ENCODE measurements around the gene WNK4. TPM values are rescaled to one million over a fixed set of nuclear protein-coding genes. Genes with fewer than 3 reads are reported as not detected.

The WNK4 gene
- polyA plus RNA-seq, 3 donors = not detected

GRCh38 chr17:42795061-42795460 is 14.7 kb downstream of the WNK4 start:
- H3K9me3 Mint-ChIP-seq = no peaks in the 10 kb centered on the region
- Histone ChIP-seq H3K27me3 (ENCODE audit: control insufficient read depth in 2 of 2, insufficient read depth in 2 of 2, low read length in 2 of 2) (peaks cover 0 to 4% of the 10 kb centered on the region in 2 donors), H3K9me3 (replicated peaks in 1 of 2; ENCODE audit: control insufficient read depth in 1 of 2, insufficient read depth in 1 of 2, low read length in 2 of 2) (no peaks in the 10 kb centered on the region), H3K36me3 (replicated peaks in 1 of 2; ENCODE audit: control insufficient read depth in 1 of 2, insufficient read depth in 2 of 2, low read length in 2 of 2) (peaks cover 0 to 6% of the 10 kb centered on the region in 2 donors), H3K4me3 (replicated peaks in 1 of 3; ENCODE audit: low read depth in 2 of 3, low read length in 3 of 3) (no peak overlapping the region), H2AFZ (ENCODE audit: insufficient read depth, low read depth, low read length, poor library complexity, severe bottlenecking) (no peak overlapping the region), H3K4me2 (replicated peaks; ENCODE audit: extremely low read depth, low read length, poor library complexity, severe bottlenecking) (no peak overlapping the region), H3K79me2 (ENCODE audit: insufficient read depth, low read length) (peaks cover 10% of the 10 kb centered on the region), H3K9ac (ENCODE audit: insufficient read depth, low read length, poor library complexity, severe bottlenecking) (no peak overlapping the region), H3K4me1 (ENCODE audit: control insufficient read depth in 1 of 2, insufficient read depth in 2 of 2, low read length in 2 of 2) (peaks cover 13 to 19% of the 10 kb centered on the region in 2 donors), H4K20me1 (ENCODE audit: insufficient read depth, low read length) (no peaks in the 10 kb centered on the region), H3K27ac (ENCODE audit: low read depth in 1 of 2, low read length in 2 of 2) (no peak overlapping the region)
- no peak for TF ChIP-seq CTCF (IDR thresholded peaks at IDR 0.05)
- WGBS (ENCODE audit: insufficient coverage) = 14% methylated on average over 3 of the region's 4 CpGs
- peaks cover 13 to 17% (median 16%) of the 10 kb centered on the region in 3 donors for H3K27me3 Mint-ChIP-seq (ENCODE audit: low read depth in 3 of 3)
- H3K27ac Mint-ChIP-seq = peak overlapping the region in 1 of 7 donors; percentile 79
- intact Hi-C loops (cut with micrococcal nuclease) = no loop called here
- H3K36me3 Mint-ChIP-seq = peaks cover 11 to 16% of the 10 kb centered on the region in 2 donors
- no peak overlapping the region for H3K4me3 Mint-ChIP-seq
- peaks cover 27% of the 10 kb centered on the region for H3K4me1 Mint-ChIP-seq
- no peak for DNase-seq

- DNase-seq = no peak
- peaks cover 13 to 19% of the 10 kb centered on the region in 2 donors for H3K4me1 ChIP-seq (ENCODE audit: control insufficient read depth in 1 of 2, insufficient read depth in 2 of 2, low read length in 2 of 2)
- H2AFZ ChIP-seq (ENCODE audit: insufficient read depth, low read depth, low read length, poor library complexity, severe bottlenecking) = no peak overlapping the region
- TF ChIP-seq CTCF (IDR thresholded peaks at IDR 0.05) = no peak
- H3K27me3 ChIP-seq (ENCODE audit: control insufficient read depth in 2 of 2, insufficient read depth in 2 of 2, low read length in 2 of 2) = peaks cover 0 to 3% of the 10 kb centered on the region in 2 donors
- H3K9ac ChIP-seq (ENCODE audit: insufficient read depth, low read length, poor library complexity, severe bottlenecking) = no peak overlapping the region
- Mint-ChIP-seq H3K4me1 (peaks cover 27% of the 10 kb centered on the region), H3K36me3 (peaks cover 11 to 16% of the 10 kb centered on the region in 2 donors), H3K27me3 (ENCODE audit: low read depth in 3 of 3) (peaks cover 12 to 15% (median 12%) of the 10 kb centered on the region in 3 donors), H3K27ac (peak overlapping the region in 2 of 7 donors; percentile 20 to 82), H3K4me3 (no peak overlapping the region), H3K9me3 (no peaks in the 10 kb centered on the region)
- peaks cover 10% of the 10 kb centered on the region for H3K79me2 ChIP-seq (ENCODE audit: insufficient read depth, low read length)
- H4K20me1 ChIP-seq (ENCODE audit: insufficient read depth, low read length) = no peaks in the 10 kb centered on the region
- no peak overlapping the region for H3K27ac ChIP-seq (ENCODE audit: low read depth in 1 of 2, low read length in 2 of 2)
- 91% methylated on average over 7 of the region's 10 CpGs for WGBS (ENCODE audit: insufficient coverage)
- peaks cover 0 to 6% of the 10 kb centered on the region in 2 donors for H3K36me3 ChIP-seq (replicated peaks in 1 of 2; ENCODE audit: control insufficient read depth in 1 of 2, insufficient read depth in 2 of 2, low read length in 2 of 2)
- H3K4me3 ChIP-seq (replicated peaks in 1 of 3; ENCODE audit: low read depth in 2 of 3, low read length in 3 of 3) = no peak overlapping the region
- intact Hi-C loops (cut with micrococcal nuclease) = no loop called here
- H3K9me3 ChIP-seq (replicated peaks in 1 of 2; ENCODE audit: control insufficient read depth in 1 of 2, insufficient read depth in 1 of 2, low read length in 2 of 2) = no peaks in the 10 kb centered on the region
- H3K4me2 ChIP-seq (replicated peaks; ENCODE audit: extremely low read depth, low read length, poor library complexity, severe bottlenecking) = no peak overlapping the region
Measured at GRCh38 chr17:42795465-42795864, 15.1 kb downstream of the WNK4 start.

Data from CD14-positive monocyte (primary cell).